ENCODE data around the gene PRKACG. TPM values are rescaled to one million over a fixed set of nuclear protein-coding genes. Genes with fewer than 3 reads are reported as not detected.
A peak's percentile ranks its signal among the peaks of the same experiment; 100 is the strongest.

The PRKACG gene
- total and polyA plus RNA-seq, 7 experiments from 2014 or later, result not detected

DNA sequence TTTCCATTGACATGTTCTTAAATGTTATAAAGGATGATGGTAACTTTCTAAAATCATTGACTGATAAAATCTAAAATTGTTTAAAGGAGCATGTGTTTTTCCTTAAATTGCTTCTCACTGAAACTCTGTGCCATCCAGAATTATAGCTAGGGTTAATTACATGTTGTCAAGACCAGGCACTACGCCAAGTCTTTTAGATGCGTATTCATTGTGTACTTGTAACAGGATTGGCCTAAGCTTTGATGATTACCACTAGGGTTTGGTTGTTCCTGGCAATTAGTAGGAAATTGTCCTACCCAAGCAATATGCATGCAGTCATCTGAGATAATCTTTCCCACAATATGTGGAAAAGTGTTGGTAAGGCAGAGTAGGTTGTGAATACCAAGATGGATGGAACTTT is 43.8 kb downstream of the PRKACG start:
- H3K4me1 Mint-ChIP-seq, result peaks cover 0 to 26% (median 6%) of the 10 kb centered on the region in 7 donors
- ChIA-PET POLR2A (no interaction called here), CTCF (no interaction called here)
- H3K4me3 Mint-ChIP-seq, result no peak overlapping the region
- ATAC-seq (no peak), DNase-seq (no peak)
- H3K4me1 ChIP-seq (ENCODE audit: control insufficient read depth in 2 of 2, insufficient read depth in 2 of 2, low read length in 2 of 2), result peaks cover 0 to 4% of the 10 kb centered on the region in 2 donors
- H3K27me3 Mint-ChIP-seq, result no peaks in the 10 kb centered on the region
- H3K27ac ChIP-seq (ENCODE audit: low read depth, low read length), result no peak overlapping the region
- no peaks in the 10 kb centered on the region for H3K9me3 ChIP-seq (ENCODE audit: control insufficient read depth in 2 of 3, low read length in 3 of 3)
- peaks cover 0 to 8% (median 0%) of the 10 kb centered on the region in 11 donors for H3K9me3 Mint-ChIP-seq
- intact Hi-C loops (cut with micrococcal nuclease), result no loop called here
- no peaks in the 10 kb centered on the region for H3K27me3 ChIP-seq (ENCODE audit: control insufficient read depth in 2 of 2, insufficient read depth in 2 of 2, low read length in 2 of 2)
- no peak overlapping the region for H3K27ac Mint-ChIP-seq
- no peaks in the 10 kb centered on the region for H3K36me3 ChIP-seq (ENCODE audit: control insufficient read depth in 2 of 3, insufficient read depth in 3 of 3, low read length in 3 of 3)
- H3K4me3 ChIP-seq (ENCODE audit: low read length), result no peak overlapping the region
- H3K36me3 Mint-ChIP-seq, result peaks cover 0 to 16% (median 0%) of the 10 kb centered on the region in 5 donors

DNA sequence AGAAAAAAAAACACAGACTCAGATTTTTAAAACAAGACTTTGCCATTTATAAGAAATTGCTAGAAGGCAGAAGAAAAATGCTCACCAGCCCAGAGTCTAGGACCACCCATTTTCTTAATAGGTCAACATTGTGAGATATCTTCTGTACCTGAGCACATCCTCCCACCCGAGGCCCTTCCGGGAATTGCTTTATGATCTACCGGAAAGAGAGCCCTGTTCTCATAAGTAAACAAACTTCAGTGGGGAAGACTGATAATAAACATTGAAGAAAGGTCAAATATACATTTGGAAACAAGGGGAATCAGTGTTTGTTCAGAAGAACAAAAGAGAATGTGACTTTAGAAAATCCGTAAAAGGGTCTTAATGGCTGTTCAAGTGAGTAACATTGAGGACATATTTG is 44.4 kb downstream of the PRKACG start:
- Histone ChIP-seq H3K27me3 (ENCODE audit: control insufficient read depth in 2 of 2, insufficient read depth in 2 of 2, low read length in 2 of 2) (no peaks in the 10 kb centered on the region), H3K4me3 (ENCODE audit: low read length) (no peak overlapping the region), H3K27ac (ENCODE audit: low read depth, low read length) (no peak overlapping the region), H3K36me3 (ENCODE audit: control insufficient read depth in 2 of 3, insufficient read depth in 3 of 3, low read length in 3 of 3) (no peaks in the 10 kb centered on the region), H3K9me3 (ENCODE audit: control insufficient read depth in 2 of 3, low read length in 3 of 3) (no peaks in the 10 kb centered on the region), H3K4me1 (ENCODE audit: control insufficient read depth in 2 of 2, insufficient read depth in 2 of 2, low read length in 2 of 2) (peaks cover 0 to 4% of the 10 kb centered on the region in 2 donors)
- intact Hi-C loops (cut with micrococcal nuclease), result no loop called here
- Mint-ChIP-seq H3K36me3 (peaks cover 0 to 16% (median 0%) of the 10 kb centered on the region in 5 donors), H3K27me3 (no peaks in the 10 kb centered on the region), H3K4me1 (peaks cover 0 to 20% (median 6%) of the 10 kb centered on the region in 7 donors), H3K27ac (no peak overlapping the region), H3K4me3 (no peak overlapping the region), H3K9me3 (peaks cover 0 to 8% (median 0%) of the 10 kb centered on the region in 11 donors)
- ATAC-seq (no peak), DNase-seq (no peak)
- CTCF ChIA-PET, result no interaction called here
- POLR2A ChIA-PET, result no interaction called here

DNA sequence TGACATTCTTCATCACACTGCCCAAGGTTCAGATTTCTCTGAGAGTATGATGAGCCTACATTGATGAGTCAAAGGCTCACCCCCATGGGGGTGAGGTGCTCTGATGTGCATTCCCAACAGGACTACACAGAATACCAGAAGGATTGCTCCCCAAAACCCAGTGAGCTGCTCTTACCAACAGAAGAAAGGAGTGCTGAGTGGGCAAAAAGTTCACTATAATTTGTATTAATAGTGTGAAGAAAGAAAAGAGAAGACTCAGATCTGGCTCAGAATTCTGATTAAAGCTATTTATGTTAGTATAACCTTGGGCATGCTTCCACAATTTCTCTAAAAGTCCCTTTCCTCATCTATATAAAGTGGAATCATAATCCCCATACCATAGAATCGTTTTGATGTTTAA is 46.1 kb downstream of the PRKACG start:
- Histone ChIP-seq H3K36me3 (ENCODE audit: control insufficient read depth in 2 of 3, insufficient read depth in 3 of 3, low read length in 3 of 3) (no peaks in the 10 kb centered on the region), H3K27ac (ENCODE audit: low read depth, low read length) (no peak overlapping the region), H3K4me1 (ENCODE audit: control insufficient read depth in 2 of 2, insufficient read depth in 2 of 2, low read length in 2 of 2) (no peaks in the 10 kb centered on the region), H3K27me3 (ENCODE audit: control insufficient read depth in 2 of 2, insufficient read depth in 2 of 2, low read length in 2 of 2) (no peaks in the 10 kb centered on the region), H3K9me3 (ENCODE audit: control insufficient read depth in 2 of 3, low read length in 3 of 3) (no peaks in the 10 kb centered on the region), H3K4me3 (ENCODE audit: low read length) (no peak overlapping the region)
- intact Hi-C loops (cut with micrococcal nuclease), result no loop called here
- ATAC-seq (no peak), DNase-seq (no peak)
- Mint-ChIP-seq H3K27me3 (no peaks in the 10 kb centered on the region), H3K9me3 (peaks cover 0 to 8% (median 0%) of the 10 kb centered on the region in 11 donors), H3K36me3 (peaks cover 0 to 15% (median 0%) of the 10 kb centered on the region in 5 donors), H3K4me3 (no peak overlapping the region), H3K4me1 (peaks cover 0 to 14% (median 0%) of the 10 kb centered on the region in 7 donors), H3K27ac (no peak overlapping the region)
- ChIA-PET CTCF (interaction anchor here (0.9 to 1.2 kb wide), 2 partner anchors 27 to 30 kb away, joined by 3 to 5 read pairs; no protein-coding TSS in a partner anchor), POLR2A (no interaction called here)

DNA sequence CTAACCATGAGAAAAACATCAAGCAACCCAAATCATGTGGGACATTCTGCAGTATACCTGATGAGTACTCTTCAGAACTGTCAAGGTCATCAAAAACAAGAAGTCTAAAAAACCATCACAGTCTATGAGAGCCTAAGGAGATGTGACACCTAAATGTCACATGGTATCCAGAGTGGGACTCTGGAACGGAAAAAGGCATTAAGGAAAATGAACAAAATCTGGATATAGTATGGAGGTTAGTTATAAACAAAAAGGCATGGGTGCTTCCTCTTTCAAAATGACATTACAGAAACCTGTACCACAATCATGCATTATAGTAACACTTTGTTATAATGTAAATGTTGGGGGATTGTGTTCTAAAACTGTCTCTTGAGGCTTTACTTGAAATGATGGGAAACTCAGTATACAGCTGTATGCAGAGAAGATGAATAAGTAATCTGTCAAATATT is 47.4 kb downstream of the PRKACG start:
- no peaks in the 10 kb centered on the region for H3K4me1 ChIP-seq (ENCODE audit: control insufficient read depth in 2 of 2, insufficient read depth in 2 of 2, low read length in 2 of 2)
- ChIA-PET POLR2A (no interaction called here), CTCF (interaction anchor here (0.6 kb wide), 1 partner anchor 329 kb away, joined by 3 read pairs; no protein-coding TSS in a partner anchor)
- peaks cover 0 to 5% (median 0%) of the 10 kb centered on the region in 5 donors for H3K27me3 Mint-ChIP-seq
- DNase-seq (no peak), ATAC-seq (no peak)
- no peak overlapping the region for H3K27ac ChIP-seq (ENCODE audit: low read depth, low read length)
- intact Hi-C loops (cut with micrococcal nuclease), result no loop called here
- H3K27me3 ChIP-seq (ENCODE audit: control insufficient read depth in 2 of 2, insufficient read depth in 2 of 2, low read length in 2 of 2), result no peaks in the 10 kb centered on the region
- no peak overlapping the region for H3K4me3 Mint-ChIP-seq
- H3K9me3 Mint-ChIP-seq, result peaks cover 0 to 4% (median 0%) of the 10 kb centered on the region in 11 donors
- H3K4me3 ChIP-seq (ENCODE audit: low read length), result no peak overlapping the region
- H3K27ac Mint-ChIP-seq, result no peak overlapping the region
- peaks cover 0 to 5% (median 0%) of the 10 kb centered on the region in 7 donors for H3K4me1 Mint-ChIP-seq
- no peaks in the 10 kb centered on the region for H3K9me3 ChIP-seq (ENCODE audit: control insufficient read depth in 2 of 3, low read length in 3 of 3)
- H3K36me3 ChIP-seq (ENCODE audit: control insufficient read depth in 2 of 3, insufficient read depth in 3 of 3, low read length in 3 of 3), result no peaks in the 10 kb centered on the region
- peaks cover 0 to 9% (median 0%) of the 10 kb centered on the region in 5 donors for H3K36me3 Mint-ChIP-seq

DNA sequence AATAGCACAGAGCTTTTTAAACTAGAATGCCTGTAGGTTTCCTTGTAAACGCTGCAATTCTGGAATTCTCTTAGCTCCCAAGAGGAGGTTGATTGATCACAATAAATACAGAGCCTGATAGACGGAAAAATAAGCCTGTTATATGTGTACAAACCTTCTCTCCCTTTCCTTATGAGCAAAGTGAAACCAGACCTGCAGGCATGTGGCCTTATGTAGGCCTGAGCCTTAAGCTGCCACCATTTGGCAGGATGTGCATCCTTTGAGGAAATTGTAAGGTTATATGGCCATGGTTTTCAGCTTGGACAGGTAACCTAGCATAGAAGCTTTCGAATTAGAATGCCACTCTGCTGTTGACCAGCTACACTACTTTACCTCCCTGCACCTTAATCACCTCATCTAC is 49.1 kb downstream of the PRKACG start:
- Histone ChIP-seq H3K4me3 (ENCODE audit: low read length) (no peak overlapping the region), H3K4me1 (ENCODE audit: control insufficient read depth in 2 of 2, insufficient read depth in 2 of 2, low read length in 2 of 2) (no peaks in the 10 kb centered on the region), H3K36me3 (ENCODE audit: control insufficient read depth in 2 of 3, insufficient read depth in 3 of 3, low read length in 3 of 3) (no peaks in the 10 kb centered on the region), H3K9me3 (ENCODE audit: control insufficient read depth in 2 of 3, low read length in 3 of 3) (no peaks in the 10 kb centered on the region), H3K27me3 (ENCODE audit: control insufficient read depth in 2 of 2, insufficient read depth in 2 of 2, low read length in 2 of 2) (no peaks in the 10 kb centered on the region), H3K27ac (ENCODE audit: low read depth, low read length) (no peak overlapping the region)
- peaks cover 0 to 12% (median 4%) of the 10 kb centered on the region in 5 donors for H3K27me3 Mint-ChIP-seq
- H3K4me3 Mint-ChIP-seq, result no peak overlapping the region
- H3K4me1 Mint-ChIP-seq, result peaks cover 0 to 4% (median 0%) of the 10 kb centered on the region in 7 donors
- ATAC-seq, result no peak
- no peak for DNase-seq
- H3K36me3 Mint-ChIP-seq, result peaks cover 0 to 4% (median 0%) of the 10 kb centered on the region in 5 donors
- intact Hi-C loops (cut with micrococcal nuclease), result no loop called here
- no peak overlapping the region for H3K27ac Mint-ChIP-seq
- CTCF ChIA-PET, result interaction anchor here (0.7 to 1.9 kb wide), 2 partner anchors 16 to 157 kb away, joined by 3 to 5 read pairs; no protein-coding TSS in a partner anchor
- POLR2A ChIA-PET, result no interaction called here
- peaks cover 0 to 1% (median 0%) of the 10 kb centered on the region in 11 donors for H3K9me3 Mint-ChIP-seq

DNA sequence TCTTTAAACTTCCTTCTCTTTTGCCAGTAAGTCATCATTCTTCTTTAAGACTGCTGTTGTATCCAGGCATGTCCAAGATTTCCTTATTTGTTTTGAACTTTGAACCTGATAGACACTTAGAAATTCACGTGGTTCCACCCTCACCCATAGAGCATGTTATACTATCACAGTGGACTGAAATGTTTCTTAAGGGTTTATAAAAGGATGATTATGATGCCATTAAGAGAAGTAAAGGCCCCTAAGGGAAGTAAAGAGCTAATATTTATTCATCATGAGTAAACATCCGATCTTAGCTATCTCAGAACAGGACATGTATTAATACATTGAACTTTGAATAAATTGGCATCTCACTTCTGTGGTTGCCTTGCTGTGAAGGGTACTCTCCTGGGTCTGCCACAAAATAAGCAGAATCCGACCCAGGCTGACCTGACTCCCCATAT is 49.8 kb downstream of the PRKACG start:
- Mint-ChIP-seq H3K4me3 (no peak overlapping the region), H3K27me3 (peaks cover 0 to 12% (median 4%) of the 10 kb centered on the region in 5 donors), H3K36me3 (peaks cover 0 to 4% (median 0%) of the 10 kb centered on the region in 5 donors), H3K4me1 (peaks cover 0 to 4% (median 0%) of the 10 kb centered on the region in 7 donors), H3K9me3 (peaks cover 0 to 1% (median 0%) of the 10 kb centered on the region in 11 donors), H3K27ac (peak overlapping the region in 1 of 9 donors; percentile 15)
- ATAC-seq (no peak), DNase-seq (no peak)
- intact Hi-C loops (cut with micrococcal nuclease), result no loop called here
- Histone ChIP-seq H3K27ac (ENCODE audit: low read depth, low read length) (no peak overlapping the region), H3K36me3 (ENCODE audit: control insufficient read depth in 2 of 3, insufficient read depth in 3 of 3, low read length in 3 of 3) (no peaks in the 10 kb centered on the region), H3K4me1 (ENCODE audit: control insufficient read depth in 2 of 2, insufficient read depth in 2 of 2, low read length in 2 of 2) (no peaks in the 10 kb centered on the region), H3K27me3 (ENCODE audit: control insufficient read depth in 2 of 2, insufficient read depth in 2 of 2, low read length in 2 of 2) (no peaks in the 10 kb centered on the region), H3K4me3 (ENCODE audit: low read length) (no peak overlapping the region), H3K9me3 (ENCODE audit: control insufficient read depth in 2 of 3, low read length in 3 of 3) (no peaks in the 10 kb centered on the region)
- ChIA-PET POLR2A (no interaction called here), CTCF (interaction anchor here (0.7 to 1.9 kb wide), 2 partner anchors 15 to 157 kb away, joined by 3 to 5 read pairs; no protein-coding TSS in a partner anchor)

DNA sequence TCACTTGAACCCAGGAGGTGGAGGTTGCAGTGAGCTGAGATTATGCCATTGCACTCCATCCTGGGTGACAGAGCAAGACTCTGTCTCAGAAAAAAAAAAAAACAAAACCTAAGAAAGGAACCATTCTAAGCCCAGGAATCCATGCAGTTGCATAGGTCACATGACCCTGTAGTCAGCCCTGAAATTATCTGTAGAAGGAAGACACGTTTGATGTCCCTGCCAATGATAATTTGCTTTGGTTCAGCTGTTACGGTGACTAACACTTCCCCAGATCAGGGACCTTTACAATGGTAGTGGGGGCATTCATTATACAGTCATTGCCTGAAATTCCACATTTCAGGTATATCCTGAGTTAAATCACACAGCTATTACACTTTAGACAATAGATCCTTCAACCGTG is 50.5 kb downstream of the PRKACG start:
- Histone ChIP-seq H3K9me3 (ENCODE audit: control insufficient read depth in 2 of 3, low read length in 3 of 3) (no peaks in the 10 kb centered on the region), H3K4me1 (ENCODE audit: control insufficient read depth in 2 of 2, insufficient read depth in 2 of 2, low read length in 2 of 2) (no peaks in the 10 kb centered on the region), H3K36me3 (ENCODE audit: control insufficient read depth in 2 of 3, insufficient read depth in 3 of 3, low read length in 3 of 3) (no peaks in the 10 kb centered on the region), H3K27me3 (ENCODE audit: control insufficient read depth in 2 of 2, insufficient read depth in 2 of 2, low read length in 2 of 2) (no peaks in the 10 kb centered on the region), H3K27ac (ENCODE audit: low read depth, low read length) (no peak overlapping the region), H3K4me3 (ENCODE audit: low read length) (no peak overlapping the region)
- H3K4me1 Mint-ChIP-seq, result peaks cover 0 to 4% (median 0%) of the 10 kb centered on the region in 7 donors
- ChIA-PET CTCF (interaction anchor here (1.9 kb wide), 1 partner anchor 14 kb away, joined by 5 read pairs; no protein-coding TSS in a partner anchor), POLR2A (no interaction called here)
- peaks cover 0 to 1% (median 0%) of the 10 kb centered on the region in 11 donors for H3K9me3 Mint-ChIP-seq
- no peak overlapping the region for H3K27ac Mint-ChIP-seq
- intact Hi-C loops (cut with micrococcal nuclease), result no loop called here
- H3K4me3 Mint-ChIP-seq, result no peak overlapping the region
- ATAC-seq (no peak), DNase-seq (no peak)
- peaks cover 0 to 4% (median 0%) of the 10 kb centered on the region in 5 donors for H3K36me3 Mint-ChIP-seq
- peaks cover 0 to 12% (median 4%) of the 10 kb centered on the region in 5 donors for H3K27me3 Mint-ChIP-seq

All from naive thymus-derived CD4-positive, alpha-beta T cell (primary cell).